Urinary bladder (tissue), 4 donors: ENCODE measurements around the gene UNC80. TPM values are rescaled to one million over a fixed set of nuclear protein-coding genes. Genes with fewer than 3 reads are reported as not detected.

Experiments
- DNase-seq: peaks from one replicate; pipeline ENCODE4 v3.0.0-alpha.2; 2015; ENCODE audit errors: extremely low spot score
- H3K27ac ChIP-seq: one replicate; pipeline ENCODE4 v1.5.1; 2013; ENCODE audit warnings: low read depth, mild to moderate bottlenecking, moderate library complexity
- H3K36me3 ChIP-seq: one replicate; pipeline ENCODE4 v1.6.1; 2013; ENCODE audit warnings: mild to moderate bottlenecking, moderate library complexity; ENCODE audit not compliant: insufficient read depth
- H3K4me1 ChIP-seq: one replicate; pipeline ENCODE4 v1.6.1; 2013; ENCODE audit warnings: mild to moderate bottlenecking, moderate library complexity; ENCODE audit not compliant: insufficient read depth
- H3K4me3 ChIP-seq: one replicate; pipeline ENCODE4 v1.5.1; 2013; ENCODE audit warnings: low read depth, low read length
- WGBS: extraction: QIAGEN DNeasy Blood & Tissue Kit; methylation state at CpG from one replicate; pipeline ENCODE4 v1.1.7; 2013; 5-methylcytosine and 5-hydroxymethylcytosine counted together
- polyA plus RNA-seq: library from polyadenylated mRNA; stranded (reverse); fragments of 200-250 nt; gene quantifications from one replicate; pipeline ENCODE4 v1.2.3, GENCODE V29; 2013
- total RNA-seq: library from RNA; depleted of rRNA; stranded (reverse); fragments of >200 nt; gene quantifications from one replicate; pipeline ENCODE4 v1.2.3, GENCODE V29; 2014
- donor health status: healthy with polysubstance abuse.
- donor health status: healthy.

Gene UNC80
- total and polyA plus RNA-seq, 2 donors: 0.13 to 2.6 TPM

DNA sequence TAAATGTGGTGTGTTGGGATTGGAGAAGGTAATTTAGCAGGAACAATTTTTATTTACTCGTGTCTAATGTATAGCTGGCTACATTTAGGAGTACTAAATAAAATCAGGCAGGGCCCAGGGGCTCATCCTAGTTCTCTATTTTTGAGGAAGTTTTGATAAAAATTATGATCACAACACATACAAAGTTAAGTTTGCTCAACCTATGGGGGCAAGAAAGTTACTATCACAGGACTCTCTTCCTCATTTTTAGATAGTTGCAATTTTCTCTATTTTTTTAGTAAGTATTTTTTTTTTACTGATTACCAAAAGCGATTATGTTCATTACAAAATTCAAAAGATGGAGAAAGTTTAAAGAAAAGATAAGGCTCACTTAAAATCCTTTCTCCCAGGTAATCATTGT is 170.8 kb downstream of the UNC80 start:
- no peak overlapping the region for H3K4me3 ChIP-seq
- DNase-seq: no peak
- no peaks in the 10 kb centered on the region for H3K36me3 ChIP-seq
- no peaks in the 10 kb centered on the region for H3K4me1 ChIP-seq
- 87% methylated on average over 2 of the region's 2 CpGs for WGBS
- no peak overlapping the region for H3K27ac ChIP-seq

GRCh38 chr2:209942936-209943605 is 171.4 kb downstream of the UNC80 start:
- 25% methylated on average over 5 of the region's 5 CpGs for WGBS
- no peak for DNase-seq
- H3K4me1 ChIP-seq: no peaks in the 10 kb centered on the region
- no peaks in the 10 kb centered on the region for H3K36me3 ChIP-seq
- no peak overlapping the region for H3K27ac ChIP-seq
- H3K4me3 ChIP-seq: no peak overlapping the region

- no peak for DNase-seq
- no peaks in the 10 kb centered on the region for H3K4me1 ChIP-seq
- H3K36me3 ChIP-seq: no peaks in the 10 kb centered on the region
- H3K27ac ChIP-seq: no peak overlapping the region
- H3K4me3 ChIP-seq: no peak overlapping the region
Measured at GRCh38 chr2:209943776-209944175, 172.1 kb downstream of the UNC80 start.

DNA sequence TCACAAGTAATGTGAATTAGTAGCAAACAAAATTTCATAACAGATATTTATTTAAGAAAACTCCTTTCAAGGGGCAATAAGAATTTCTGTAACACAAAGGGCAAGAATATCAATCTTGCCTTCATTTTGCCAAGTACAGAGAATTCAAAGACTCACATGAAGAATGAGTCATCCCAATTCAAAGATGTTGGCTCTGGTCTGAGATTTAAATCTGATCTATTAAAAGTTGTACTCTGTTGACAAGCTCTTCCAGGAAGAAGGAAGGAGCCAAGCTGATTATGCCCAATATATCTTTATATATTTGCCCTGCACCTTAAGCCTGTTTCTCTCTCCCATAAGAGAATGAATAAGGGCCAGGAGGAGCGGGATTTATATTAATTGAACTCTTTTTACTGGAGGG is 174.9 kb downstream of the UNC80 start:
- 87% methylated on average over 1 of the region's 1 CpG for WGBS
- Histone ChIP-seq H3K27ac (no peak overlapping the region), H3K36me3 (no peaks in the 10 kb centered on the region), H3K4me1 (no peaks in the 10 kb centered on the region), H3K4me3 (no peak overlapping the region)
- DNase-seq: no peak

- WGBS: 79% methylated on average over 2 of the region's 2 CpGs
- Histone ChIP-seq H3K4me1 (no peaks in the 10 kb centered on the region), H3K36me3 (no peaks in the 10 kb centered on the region), H3K4me3 (no peak overlapping the region), H3K27ac (no peak overlapping the region)
- no peak for DNase-seq
Measured at GRCh38 chr2:209956271-209956670, 184.6 kb downstream of the UNC80 start.

DNA sequence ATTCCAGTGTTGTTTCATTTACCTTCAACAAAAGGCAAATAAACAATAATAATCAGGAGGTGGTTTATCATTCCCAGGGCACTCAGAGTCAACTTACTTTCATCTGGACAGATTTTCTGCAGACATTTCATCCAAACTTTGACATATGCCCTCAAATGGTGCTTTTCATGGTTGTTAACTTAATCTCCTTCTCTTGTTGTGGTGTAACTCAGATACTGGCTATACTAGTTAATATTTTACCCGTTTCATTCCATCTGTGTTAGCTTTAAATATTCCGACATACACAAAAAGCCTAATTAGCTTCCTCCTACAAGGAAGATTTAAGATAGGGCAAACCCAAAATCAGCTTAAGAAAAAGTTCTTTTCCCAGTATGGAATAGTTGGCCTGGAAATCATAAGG is 186.4 kb downstream of the UNC80 start:
- Histone ChIP-seq H3K36me3 (no peaks in the 10 kb centered on the region), H3K4me3 (no peak overlapping the region), H3K27ac (no peak overlapping the region), H3K4me1 (no peaks in the 10 kb centered on the region)
- DNase-seq: no peak
- WGBS: 77% methylated on average over 2 of the region's 2 CpGs

DNA sequence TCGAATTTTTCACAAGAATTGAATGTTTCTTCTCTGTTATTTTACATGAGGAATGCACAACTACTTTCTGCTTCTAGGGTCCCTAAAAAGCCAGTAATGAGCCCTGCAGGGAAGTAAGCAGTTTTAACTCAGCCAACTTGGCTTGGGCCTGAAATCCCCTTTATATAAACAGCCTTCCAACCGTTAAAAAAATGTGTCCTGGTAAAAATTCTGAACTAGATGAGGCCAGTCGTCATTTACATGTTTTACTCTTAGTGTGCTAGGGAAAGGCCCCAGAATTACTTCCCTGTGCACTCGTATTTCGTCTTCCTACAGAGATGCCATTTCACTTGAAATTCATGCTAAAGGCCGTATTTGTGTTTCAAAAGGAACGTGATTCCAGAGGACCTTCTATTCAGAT is 188.4 kb downstream of the UNC80 start:
- no peaks in the 10 kb centered on the region for H3K4me1 ChIP-seq
- no peak overlapping the region for H3K4me3 ChIP-seq
- H3K36me3 ChIP-seq: no peaks in the 10 kb centered on the region
- DNase-seq: no peak
- no peak overlapping the region for H3K27ac ChIP-seq
- 33% methylated on average over 7 of the region's 7 CpGs for WGBS

- DNase-seq: peak; percentile 17
- 28% methylated on average over 4 of the region's 4 CpGs for WGBS
- no peak overlapping the region for H3K4me3 ChIP-seq
- H3K4me1 ChIP-seq: no peaks in the 10 kb centered on the region
- no peak overlapping the region for H3K27ac ChIP-seq
- no peaks in the 10 kb centered on the region for H3K36me3 ChIP-seq
Measured at GRCh38 chr2:209960676-209961630, 189.3 kb downstream of the UNC80 start.

GRCh38 chr2:209965723-209966122 is 194.1 kb downstream of the UNC80 start:
- WGBS: 79% methylated on average over 2 of the region's 2 CpGs
- no peak overlapping the region for H3K4me3 ChIP-seq
- H3K27ac ChIP-seq: no peak overlapping the region
- H3K4me1 ChIP-seq: no peaks in the 10 kb centered on the region
- no peaks in the 10 kb centered on the region for H3K36me3 ChIP-seq
- DNase-seq: no peak

DNA sequence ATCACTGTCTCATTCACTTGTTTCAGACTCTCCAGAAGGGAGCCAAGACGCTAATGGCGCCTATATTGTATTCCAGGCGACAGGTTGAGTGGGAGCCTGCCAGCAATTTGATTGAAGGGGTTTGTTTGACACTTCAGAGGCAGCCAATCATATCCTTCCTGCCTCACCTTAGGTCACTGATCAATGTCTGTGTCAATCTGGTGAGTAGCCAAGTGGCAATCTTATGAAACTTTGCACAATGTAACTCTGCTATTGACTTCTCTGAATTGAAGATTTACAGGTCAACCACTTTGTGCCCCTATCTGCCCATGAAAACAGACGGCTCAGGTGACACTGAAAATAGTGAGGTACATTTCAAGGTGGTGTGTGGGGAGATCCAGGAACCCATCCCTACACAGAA is 198.1 kb downstream of the UNC80 start:
- no peaks in the 10 kb centered on the region for H3K4me1 ChIP-seq
- H3K4me3 ChIP-seq: no peak overlapping the region
- no peak for DNase-seq
- H3K36me3 ChIP-seq: no peaks in the 10 kb centered on the region
- 93% methylated on average over 4 of the region's 4 CpGs for WGBS
- H3K27ac ChIP-seq: no peak overlapping the region

DNA sequence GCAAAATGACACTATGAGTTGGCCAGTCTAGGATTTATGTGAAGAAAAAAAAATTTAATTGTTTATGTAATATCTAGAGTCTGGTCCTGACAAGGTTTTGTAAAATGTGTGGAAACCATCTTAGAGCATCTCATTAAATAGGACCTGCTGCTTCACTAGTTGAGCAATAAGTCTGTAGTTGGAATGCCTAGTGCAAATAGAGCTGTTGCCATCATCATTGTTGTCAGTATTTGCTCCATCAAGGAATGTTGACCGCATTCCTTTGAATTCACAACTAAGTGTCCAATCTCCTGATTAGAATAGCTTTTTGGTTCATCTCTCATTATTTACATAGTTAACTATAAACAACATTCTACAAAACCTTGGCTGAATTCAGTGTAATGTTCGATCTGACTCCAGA is 198.6 kb downstream of the UNC80 start:
- no peak for DNase-seq
- Histone ChIP-seq H3K36me3 (no peaks in the 10 kb centered on the region), H3K27ac (no peak overlapping the region), H3K4me3 (no peak overlapping the region), H3K4me1 (no peaks in the 10 kb centered on the region)
- 68% methylated on average over 2 of the region's 2 CpGs for whole genome bisulfite sequencing

GRCh38 chr2:209970711-209971110 is 199.1 kb downstream of the UNC80 start:
- Histone ChIP-seq H3K4me1 (no peaks in the 10 kb centered on the region), H3K36me3 (no peaks in the 10 kb centered on the region), H3K27ac (no peak overlapping the region), H3K4me3 (no peak overlapping the region)
- no peak for DNase-seq
- WGBS: 69% methylated on average over 4 of the region's 4 CpGs

- 5% methylated on average over 1 of the region's 1 CpG for WGBS
- Histone ChIP-seq H3K4me1 (no peaks in the 10 kb centered on the region), H3K36me3 (no peaks in the 10 kb centered on the region), H3K4me3 (no peak overlapping the region), H3K27ac (no peak overlapping the region)
- DNase-seq: no peak
Measured at GRCh38 chr2:209973328-209973727, 201.7 kb downstream of the UNC80 start.

- H3K4me1 ChIP-seq: no peaks in the 10 kb centered on the region
- 52% methylated on average over 1 of the region's 1 CpG for WGBS
- H3K4me3 ChIP-seq: no peak overlapping the region
- H3K27ac ChIP-seq: no peak overlapping the region
- DNase-seq: no peak
- H3K36me3 ChIP-seq: no peaks in the 10 kb centered on the region
Measured at GRCh38 chr2:209974576-209974975, 202.9 kb downstream of the UNC80 start.
